Endothelial cell of umbilical vein (primary cell): ENCODE results near the gene MMP24. TPM values are rescaled to one million over a fixed set of nuclear protein-coding genes. Genes with fewer than 3 reads are reported as not detected.
A peak's percentile ranks its signal among the peaks of the same experiment; 100 is the strongest.

ENCODE experiments used
- BruUV-seq: library from RNA; stranded (reverse); fragments of 400-500 nt; replicated peaks from 2 replicates; lab custom pipeline; 2021; lab: Mats Ljungman, UMichigan
- CTCF ChIA-PET: fragments of 300-600, 350-600 bp; sonication (Branson Sonifier 250); formaldehyde crosslinking; loops from one replicate; lab custom pipeline; 2021; ENCODE audit warnings: antibody characterized with exemption, inconsistent platforms; lab: Charles Lee
- POLR2A ChIA-PET: fragments of 300-600, 350-600 bp; sonication (Branson Sonifier 250); formaldehyde crosslinking; loops from one replicate; lab custom pipeline; 2021; ENCODE audit warnings: antibody characterized with exemption, inconsistent platforms; lab: Charles Lee
- DNase-seq: peaks from one replicate; pipeline ENCODE4 v3.0.0-alpha.2; 2011; ENCODE audit warnings: low read depth, low spot score
- FAIRE-seq: peaks from 2 replicates; lab custom pipeline; 2011; peaks lifted over from hg19 to GRCh38; lab: Jason Lieb, UNC
- H2AFZ ChIP-seq: 2 replicates; pipeline ENCODE4 v1.6.0; 2012; ENCODE audit warnings: low read depth, low read length, control low read depth, inconsistent platforms
- H3K27ac ChIP-seq: 2 replicates; pipeline ENCODE4 v1.5.1; 2011; ENCODE audit warnings: low read depth, mild to moderate bottlenecking, control low read depth, low read length, moderate library complexity; ENCODE audit not compliant: insufficient read depth
- H3K27me3 ChIP-seq, 2 experiments: 2 replicates each; pipeline versions ENCODE4 v1.6.0 to v1.6.1; 2011; ENCODE audit warnings: low read length in 2 of 2, mixed read lengths in 1 of 2; ENCODE audit not compliant: control insufficient read depth in 2 of 2, insufficient read depth in 2 of 2
- H3K36me3 ChIP-seq, 2 experiments: 2 replicates in 1 of 2; 3 replicates in 1 of 2; pipeline ENCODE4 v1.5.1; 2011; ENCODE audit warnings: low read length in 2 of 2, mild to moderate bottlenecking in 1 of 2, moderate library complexity in 1 of 2; ENCODE audit not compliant: control insufficient read depth in 2 of 2, insufficient read depth in 2 of 2; ENCODE audit errors: extremely low read depth in 1 of 2
- H3K4me1 ChIP-seq: 3 replicates; pipeline ENCODE4 v1.5.1; 2011; ENCODE audit warnings: mild to moderate bottlenecking, low read length; ENCODE audit not compliant: control insufficient read depth, insufficient read depth; ENCODE audit errors: extremely low read depth
- H3K4me2 ChIP-seq: 2 replicates; pipeline ENCODE4 v1.6.1; 2011; ENCODE audit warnings: low read length, control low read depth, mixed read lengths; ENCODE audit not compliant: insufficient read depth
- H3K4me3 ChIP-seq, 3 experiments: fragments of 200-600 bp in 1 of 3; sonication (generic), shearing (Covaris generic) in 1 of 3; replicated peaks in 1 of 3; 2 replicates each; pipeline ENCODE4 v1.5.1; 2011 to 2016; ENCODE audit warnings: control low read depth in 3 of 3, low read length in 3 of 3, mild to moderate bottlenecking in 2 of 3, inconsistent platforms in 1 of 3, low read depth in 1 of 3, moderate library complexity in 1 of 3; ENCODE audit not compliant: insufficient read depth in 1 of 3
- H3K79me2 ChIP-seq: 2 replicates; pipeline ENCODE4 v1.6.0; 2012; ENCODE audit warnings: low read length, inconsistent platforms; ENCODE audit not compliant: control insufficient read depth, insufficient read depth
- H3K9ac ChIP-seq: replicated peaks from 2 replicates; pipeline ENCODE3; 2011; ENCODE audit warnings: low read length, control low read depth; ENCODE audit not compliant: insufficient read depth; ENCODE audit errors: extremely low read depth
- H3K9me1 ChIP-seq: replicated peaks from 3 replicates; pipeline ENCODE4 v1.6.0; 2011; ENCODE audit warnings: mild to moderate bottlenecking, low read length; ENCODE audit not compliant: control insufficient read depth, insufficient read depth; ENCODE audit errors: extremely low read depth
- H3K9me3 ChIP-seq: replicated peaks from 2 replicates; pipeline ENCODE4 v1.5.1; 2012; ENCODE audit warnings: low read length, inconsistent platforms; ENCODE audit not compliant: control insufficient read depth, insufficient read depth
- H4K20me1 ChIP-seq: replicated peaks from 2 replicates; pipeline ENCODE3; 2011; ENCODE audit warnings: mild to moderate bottlenecking, low read length; ENCODE audit not compliant: control insufficient read depth, insufficient read depth; ENCODE audit errors: extremely low read depth
- EZH2 ChIP-seq: IDR thresholded peaks from 2 replicates; pipeline ENCODE4 v1.6.1; 2012; ENCODE audit warnings: borderline replicate concordance, low read depth, mild to moderate bottlenecking, moderate library complexity, low read length, inconsistent platforms; ENCODE audit not compliant: severe bottlenecking
- FOS ChIP-seq: IDR thresholded peaks from 2 replicates; pipeline ENCODE4 v1.6.1; 2011; ENCODE audit warnings: mild to moderate bottlenecking, low read length, moderate library complexity, borderline replicate concordance; ENCODE audit not compliant: insufficient read depth
- GATA2 ChIP-seq: IDR thresholded peaks from 2 replicates; pipeline ENCODE4 v1.7.0; 2011; ENCODE audit warnings: low read depth, mild to moderate bottlenecking, moderate library complexity, mixed read lengths, low read length; ENCODE audit not compliant: insufficient read length, insufficient read depth
- JUN ChIP-seq: IDR thresholded peaks from 2 replicates; pipeline ENCODE4 v1.6.1; 2011; ENCODE audit warnings: borderline replicate concordance, low read depth; ENCODE audit not compliant: insufficient read length, insufficient read depth
- MYC ChIP-seq: IDR thresholded peaks from one replicate; pipeline ENCODE4 v1.6.1; 2011; ENCODE audit warnings: mild to moderate bottlenecking, low read depth, low read length
- POLR2A ChIP-seq: IDR thresholded peaks from 2 replicates; pipeline ENCODE4 v1.6.1; 2012; ENCODE audit warnings: low read depth, mild to moderate bottlenecking, control low read depth, low read length
- POLR2AphosphoS5 ChIP-seq: IDR thresholded peaks from 2 replicates; pipeline ENCODE4 v1.6.1; 2012; ENCODE audit warnings: low read depth, mild to moderate bottlenecking, control low read depth, low read length, moderate library complexity; ENCODE audit not compliant: insufficient read depth
- dilution Hi-C: fragments of 300-500 bp; cut with MboI; formaldehyde crosslinking; loops from one replicate; pipeline ENCODE4 v1.15.0; 2019; ENCODE audit warnings: low sequenced_read_pairs; ENCODE audit not compliant: extremely low pct_ligation_motif_present
- intact Hi-C: fragments of 100-400 bp; cut with micrococcal nuclease; formaldehyde crosslinking; loops from one replicate; pipeline ENCODE4 v1.10.0; 2022
- polyA plus RNA-seq, 4 experiments: library from polyadenylated mRNA; depleted of rRNA in 3 of 4; stranded (reverse) in 3 of 4; unstranded in 1 of 4; fragments of >200 nt; gene quantifications; 2 replicates each; pipeline versions ENCODE4 v1.2.1 to v1.2.3, GENCODE V29; 2011 to 2012; ENCODE audit warnings: missing spikeins in 1 of 4
- total RNA-seq: library from RNA; stranded (reverse); gene quantifications from 2 replicates; pipeline ENCODE4 v1.2.3, GENCODE V29; 2021
- TF ChIP-seq, protein P1 (sequence below), 2 donors: IDR thresholded peaks; 1 replicate in 1 of 2; 2 replicates in 1 of 2; pipeline ENCODE4 v1.5.1; 2011; ENCODE audit warnings: low read length in 2 of 2, mild to moderate bottlenecking in 2 of 2, moderate library complexity in 2 of 2, control low read depth in 1 of 2, inconsistent platforms in 1 of 2, low read depth in 1 of 2; ENCODE audit not compliant: insufficient read depth in 1 of 2; ENCODE audit errors: extremely low read depth in 1 of 2
- TF ChIP-seq, protein P2 (sequence below): IDR thresholded peaks from 2 replicates; pipeline ENCODE4 v1.6.1; 2011; ENCODE audit not compliant: insufficient read depth, insufficient read length

MMP24 gene
- total and polyA plus RNA-seq, 2 donors (not counting 3 experiments of a cell fraction or from before 2014, with no cell fraction given) = 0.27 to 0.54 TPM

- FAIRE-seq = no peak
- TF ChIP-seq, protein P1, sequence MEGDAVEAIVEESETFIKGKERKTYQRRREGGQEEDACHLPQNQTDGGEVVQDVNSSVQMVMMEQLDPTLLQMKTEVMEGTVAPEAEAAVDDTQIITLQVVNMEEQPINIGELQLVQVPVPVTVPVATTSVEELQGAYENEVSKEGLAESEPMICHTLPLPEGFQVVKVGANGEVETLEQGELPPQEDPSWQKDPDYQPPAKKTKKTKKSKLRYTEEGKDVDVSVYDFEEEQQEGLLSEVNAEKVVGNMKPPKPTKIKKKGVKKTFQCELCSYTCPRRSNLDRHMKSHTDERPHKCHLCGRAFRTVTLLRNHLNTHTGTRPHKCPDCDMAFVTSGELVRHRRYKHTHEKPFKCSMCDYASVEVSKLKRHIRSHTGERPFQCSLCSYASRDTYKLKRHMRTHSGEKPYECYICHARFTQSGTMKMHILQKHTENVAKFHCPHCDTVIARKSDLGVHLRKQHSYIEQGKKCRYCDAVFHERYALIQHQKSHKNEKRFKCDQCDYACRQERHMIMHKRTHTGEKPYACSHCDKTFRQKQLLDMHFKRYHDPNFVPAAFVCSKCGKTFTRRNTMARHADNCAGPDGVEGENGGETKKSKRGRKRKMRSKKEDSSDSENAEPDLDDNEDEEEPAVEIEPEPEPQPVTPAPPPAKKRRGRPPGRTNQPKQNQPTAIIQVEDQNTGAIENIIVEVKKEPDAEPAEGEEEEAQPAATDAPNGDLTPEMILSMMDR (IDR thresholded peaks at IDR 0.05; ENCODE audit: extremely low read depth in 1 of 2, insufficient read depth in 1 of 2, low read depth in 1 of 2, low read length in 2 of 2) = peak in 1 of 2 donors; percentile 52
- no peak for TF ChIP-seq GATA2
- no peaks in the 10 kb centered on the region for H3K79me2 ChIP-seq
- H3K4me3 ChIP-seq = no peak overlapping the region
- H3K4me2 ChIP-seq = no peak overlapping the region
- H3K36me3 ChIP-seq = no peaks in the 10 kb centered on the region
- H4K20me1 ChIP-seq = no peaks in the 10 kb centered on the region
- ChIA-PET POLR2A (interaction anchor here (0.6 to 0.7 kb wide), 3 partner anchors 93 to 149 kb away, joined by 3 to 17 read pairs (median 3); no protein-coding TSS in a partner anchor), CTCF (interaction anchor here (0.9 to 11.4 kb wide), 10 partner anchors 14 to 429 kb away, joined by 3 to 177 read pairs (median 4); partner anchors contain the start of gene EDEM2)
- BruUV-seq = no TSS peak
- dilution Hi-C loops (loop anchor here (25.0 kb wide), 1 partner anchor 427 kb away; the partner anchor contains the start of gene NCOA6), intact Hi-C loops (no loop called here)
- no peak overlapping the region for H2AFZ ChIP-seq
- peak; percentile 44 for DNase-seq
- no peak overlapping the region for H3K9ac ChIP-seq
- no peaks in the 10 kb centered on the region for H3K9me3 ChIP-seq
- H3K27me3 ChIP-seq = no peaks in the 10 kb centered on the region
- no peak overlapping the region for H3K27ac ChIP-seq
- peaks cover 3% of the 10 kb centered on the region for H3K4me1 ChIP-seq
- H3K9me1 ChIP-seq = no peaks in the 10 kb centered on the region
These were observed 38.3 kb downstream of the MMP24 start for GRCh38 chr20:35264755-35265154.

- Histone ChIP-seq H3K9me3 (no peaks in the 10 kb centered on the region), H3K9me1 (no peaks in the 10 kb centered on the region), H3K27ac (no peak overlapping the region), H3K27me3 (no peaks in the 10 kb centered on the region), H2AFZ (no peak overlapping the region), H3K4me1 (peaks cover 3% of the 10 kb centered on the region), H3K9ac (no peak overlapping the region), H4K20me1 (no peaks in the 10 kb centered on the region), H3K36me3 (no peaks in the 10 kb centered on the region), H3K4me3 (no peak overlapping the region), H3K4me2 (no peak overlapping the region), H3K79me2 (no peaks in the 10 kb centered on the region)
- intact Hi-C loops = no loop called here
- dilution Hi-C loops = loop anchor here (25.0 kb wide), 1 partner anchor 430 kb away; the partner anchor contains the start of gene NCOA6
- no peak for FAIRE-seq
- ChIA-PET CTCF (interaction anchor here (0.9 to 11.4 kb wide), 4 partner anchors 57 to 393 kb away, joined by 3 to 177 read pairs (median 60); partner anchors contain the start of gene EDEM2), POLR2A (no interaction called here)
- TF ChIP-seq EZH2 (no peak), POLR2A (no peak), MYC (no peak), JUN (no peak), POLR2AphosphoS5 (no peak), GATA2 (no peak), FOS (no peak)
- TF ChIP-seq, protein P1 (IDR thresholded peaks at IDR 0.05; ENCODE audit: extremely low read depth in 1 of 2, insufficient read depth in 1 of 2, low read depth in 1 of 2, low read length in 2 of 2) = no peak
- TF ChIP-seq, protein P2, sequence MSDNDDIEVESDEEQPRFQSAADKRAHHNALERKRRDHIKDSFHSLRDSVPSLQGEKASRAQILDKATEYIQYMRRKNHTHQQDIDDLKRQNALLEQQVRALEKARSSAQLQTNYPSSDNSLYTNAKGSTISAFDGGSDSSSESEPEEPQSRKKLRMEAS = no peak
- DNase-seq = no peak
- no TSS peak for BruUV-seq
These were observed 40.6 kb downstream of the MMP24 start for GRCh38 chr20:35267092-35267491.
